Heart left ventricle (tissue), 16 donors: Measurements from ENCODE around the gene GALNT10. TPM values are rescaled to one million over a fixed set of nuclear protein-coding genes. Genes with fewer than 3 reads are reported as not detected.

Source experiments
- ATAC-seq, 4 donors: fragments of 200-7000 bp; cut with Tn5 transposase; one replicate each; pipeline ENCODE4 v1.9.1; 2020 to 2022; ENCODE audit warnings: moderate library complexity in 4 of 4, mild to moderate bottlenecking in 3 of 4, moderate number of reproducible peaks in 1 of 4
- DNase-seq, 5 donors: peaks; one replicate each; pipeline ENCODE4 v3.0.0-alpha.2; 2020
- H3K27ac ChIP-seq, 12 donors: fragments of 200-600 bp; sonication (generic) in 4 of 12; one replicate each; pipeline versions ENCODE4 v1.5.0 to v1.8.0; 2016 to 2022; ENCODE audit warnings: mild to moderate bottlenecking in 2 of 12
- H3K27me3 ChIP-seq, 9 donors: fragments of 200-600 bp; sonication (generic) in 2 of 9; one replicate each; pipeline versions ENCODE4 v1.5.1 to v1.8.0; 2016 to 2022; ENCODE audit warnings: mild to moderate bottlenecking in 3 of 9
- H3K36me3 ChIP-seq, 9 donors: fragments of 200-600 bp; sonication (generic) in 2 of 9; one replicate each; pipeline versions ENCODE4 v1.5.0 to v1.8.0; 2018 to 2022; ENCODE audit warnings: mild to moderate bottlenecking in 2 of 9
- H3K4me1 ChIP-seq, 12 donors: fragments of 200-600 bp; sonication (generic) in 4 of 12; one replicate each; pipeline versions ENCODE4 v1.5.0 to v1.8.0; 2016 to 2022; ENCODE audit warnings: mild to moderate bottlenecking in 3 of 12
- H3K4me3 ChIP-seq, 12 donors: fragments of 200-600 bp; sonication (generic) in 4 of 12; one replicate each; pipeline versions ENCODE4 v1.5.0 to v1.8.0; 2017 to 2022; ENCODE audit warnings: mild to moderate bottlenecking in 9 of 12, moderate library complexity in 4 of 12
- H3K9me3 ChIP-seq, 12 donors: fragments of 200-600 bp; sonication (generic) in 4 of 12; one replicate each; pipeline versions ENCODE4 v1.5.0 to v1.8.0; 2016 to 2022; ENCODE audit warnings: mild to moderate bottlenecking in 1 of 12
- CTCF ChIP-seq, 12 donors: fragments of 200-600 bp; sonication (generic) in 4 of 12; IDR thresholded peaks; one replicate each; pipeline versions ENCODE4 v1.5.0 to v1.8.0; 2018 to 2022; ENCODE audit warnings: antibody characterized with exemption in 12 of 12, mild to moderate bottlenecking in 5 of 12
- POLR2A ChIP-seq, 2 donors: fragments of 450-650 bp; IDR thresholded peaks; one replicate each; pipeline ENCODE4 v1.6.1; 2017; ENCODE audit warnings: antibody characterized with exemption in 2 of 2, mild to moderate bottlenecking in 2 of 2, moderate library complexity in 2 of 2
- WGBS, 4 donors: extraction: QIAGEN DNeasy Blood & Tissue Kit in 2 of 4; methylation state at CpG; one replicate each; pipeline versions ENCODE4 v1.1.5 to v1.1.7; 2013 to 2018; 5-methylcytosine and 5-hydroxymethylcytosine counted together
- intact Hi-C, 10 donors: fragments of 100-400 bp; cut with DNase I; formaldehyde crosslinking; loops; one replicate each; pipeline versions ENCODE4 v1.11.1 to v1.14.2; 2022
- polyA plus RNA-seq, 2 donors: library from polyadenylated mRNA; stranded (reverse); fragments of 200-250 nt; gene quantifications; one replicate each; pipeline ENCODE4 v1.2.3, GENCODE V29; 2013
- total RNA-seq, 9 donors: library from RNA; depleted of rRNA in 2 of 9; stranded (reverse); fragments of >200 nt in 2 of 9; fragmentation: NEBNext Ultra II Directional in 3 of 9; extraction: Animal tissue kit (Norgen Biotek cat#: 25700) in 3 of 9; gene quantifications; one replicate each; pipeline versions ENCODE4 v1.1.0 to v1.2.4, GENCODE V29; 2016 to 2023
- donor health status: ischemic (EF 13 %, LVEDD 7.1; RV severe dilation, severe dysfunction).
- donor health status: healthy with polysubstance abuse.
- donor health status: DM: no; HTN: yes; CAD: no.
- donor health status: DM: no; HTN: no; CAD: no.
- donor health status: ischemic (EF 25% LVEDD 6.9; RV normal size, moderate dysfunction).
- donor health status: ischemic (EF 25% LVEDD 5.7; RV mildly dilated, moderate dysfunction).
- donor health status: healthy.
- donor health status: DM: yes; HTN: yes; CAD: no.
- donor health status: ischemic (EF 35%, LVEDD 5.7; RV mildly dilated, moderate dysfunction).
- donor health status: nonischemic (EF 11% LVEDD 7.7; RV severe dilation, severe dysfunction).
- donor health status: DM: yes; HTN: yes; CAD: no.
- donor health status: PGD.
- donor health status: ischemic (EF 29% LVEDD 5.4; RV normal size, mild dysfunction).
- donor health status: nonischemic (EF 23%, LVEDD 6.1; RV moderate dilation, normal function).

The GALNT10 gene
- total and polyA plus RNA-seq, 11 donors, result 2.7 to 20.7 (median 14.4) TPM

GRCh38 chr5:154400678-154401077 lies 210.1 kb downstream of the GALNT10 start:
- H3K4me3 ChIP-seq, result no peak overlapping the region
- ATAC-seq, result no peak
- WGBS, 4 donors, result 74 to 82% (median 78%) methylated on average over 2 to 3 of the region's 3 CpGs
- H3K4me1 ChIP-seq, result peaks cover 0 to 17% (median 8%) of the 10 kb centered on the region in 12 donors
- H3K9me3 ChIP-seq, result no peaks in the 10 kb centered on the region
- intact Hi-C loops, result loop anchor here in 7 of 10 donors (5.0 to 10.0 kb wide), 7 partner anchors 66 to 426 kb away; partner anchors contain the start of gene GALNT10 (in 1 of the 7)
- no peak overlapping the region for H3K27ac ChIP-seq
- H3K27me3 ChIP-seq, result no peaks in the 10 kb centered on the region
- H3K36me3 ChIP-seq, result no peaks in the 10 kb centered on the region
- TF ChIP-seq CTCF (IDR thresholded peaks at IDR 0.05) (no peak), POLR2A (IDR thresholded peaks at IDR 0.05) (no peak)
- DNase-seq, result no peak

- 86 to 91% (median 87%) methylated on average over 5 of the region's 5 CpGs for WGBS, 4 donors
- Histone ChIP-seq H3K36me3 (no peaks in the 10 kb centered on the region), H3K4me3 (no peak overlapping the region), H3K4me1 (peaks cover 0 to 18% (median 8%) of the 10 kb centered on the region in 12 donors), H3K27ac (no peak overlapping the region), H3K27me3 (no peaks in the 10 kb centered on the region), H3K9me3 (no peaks in the 10 kb centered on the region)
- no peak for DNase-seq
- ATAC-seq, result no peak
- TF ChIP-seq POLR2A (IDR thresholded peaks at IDR 0.05) (no peak), CTCF (IDR thresholded peaks at IDR 0.05) (no peak)
- intact Hi-C loops, result loop anchor here in 7 of 10 donors (5.0 to 10.0 kb wide), 7 partner anchors 67 to 427 kb away; partner anchors contain the start of gene GALNT10 (in 1 of the 7)
Observed at GRCh38 chr5:154401355-154401754, 210.8 kb downstream of the GALNT10 start.

- ATAC-seq (no peak), DNase-seq (no peak)
- Histone ChIP-seq H3K27ac (no peak overlapping the region), H3K36me3 (no peaks in the 10 kb centered on the region), H3K4me3 (no peak overlapping the region), H3K9me3 (no peaks in the 10 kb centered on the region), H3K27me3 (no peaks in the 10 kb centered on the region), H3K4me1 (peaks cover 0 to 18% (median 8%) of the 10 kb centered on the region in 12 donors)
- intact Hi-C loops, result loop anchor here in 7 of 10 donors (5.0 to 10.0 kb wide), 7 partner anchors 67 to 427 kb away; partner anchors contain the start of gene GALNT10 (in 1 of the 7)
- TF ChIP-seq CTCF (IDR thresholded peaks at IDR 0.05) (no peak), POLR2A (IDR thresholded peaks at IDR 0.05) (no peak)
- WGBS, 4 donors, result 93 to 98% (median 97%) methylated on average over 9 of the region's 9 CpGs
Observed at GRCh38 chr5:154401931-154402330, 211.4 kb downstream of the GALNT10 start.

GRCh38 chr5:154402611-154403010 lies 212.1 kb downstream of the GALNT10 start:
- intact Hi-C loops, result loop anchor here in 7 of 10 donors (5.0 to 10.0 kb wide), 7 partner anchors 68 to 428 kb away; partner anchors contain the start of gene GALNT10 (in 1 of the 7)
- ATAC-seq, result no peak
- Histone ChIP-seq H3K9me3 (no peaks in the 10 kb centered on the region), H3K27ac (no peak overlapping the region), H3K4me3 (no peak overlapping the region), H3K27me3 (no peaks in the 10 kb centered on the region), H3K4me1 (peaks cover 0 to 14% (median 8%) of the 10 kb centered on the region in 12 donors), H3K36me3 (no peaks in the 10 kb centered on the region)
- TF ChIP-seq POLR2A (IDR thresholded peaks at IDR 0.05) (no peak), CTCF (IDR thresholded peaks at IDR 0.05) (no peak)
- no peak for DNase-seq
- WGBS, 4 donors, result 90 to 94% (median 93%) methylated on average over 3 to 10 of the region's 10 CpGs
